ENCODE measurements around the gene HELB.

HELB gene

DNA sequence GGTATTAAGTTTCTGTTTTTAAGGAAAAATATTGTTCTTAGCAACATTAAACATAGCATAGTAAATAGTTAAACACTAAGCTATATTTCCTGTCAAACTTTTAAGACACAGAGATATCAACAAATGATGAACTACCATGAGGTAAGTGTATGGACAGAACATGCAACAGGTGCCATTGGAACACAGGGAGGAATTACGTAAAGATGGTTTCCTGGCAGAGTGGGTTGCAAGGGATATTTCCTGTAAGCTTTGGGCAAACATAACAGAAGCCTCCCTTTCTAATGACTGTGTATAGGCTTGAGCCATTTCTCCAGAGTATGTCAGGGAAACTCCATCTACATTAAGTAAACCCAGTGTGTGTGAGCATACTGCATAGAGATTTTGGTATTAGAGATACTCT, 31.7 kb upstream of the HELB start:
- H3K4me1 ChIP-seq: peaks cover 0 to 59% (median 34%) of the 10 kb centered on the region in 10 experiments; a peak in 18 of 20 replicates
- H3K27me3 ChIP-seq: no peaks in the 10 kb centered on the region; a peak in 1 of 22 replicates
- H3K36me3 ChIP-seq: no peaks in the 10 kb centered on the region
- no peak overlapping the region for H3K4me3 ChIP-seq
- no peaks in the 10 kb centered on the region for H3K9me3 ChIP-seq (replicated peaks in 1 of 11)
- H3K27ac ChIP-seq: no peak overlapping the region
- H3K4me2 ChIP-seq: peak overlapping the region in 6 of 11 experiments; percentile 12 to 51 (median 43); a peak in 7 of 22 replicates
- no peaks in the 10 kb centered on the region for H4K20me1 ChIP-seq
- TF ChIP-seq Cebpa-rat (IDR thresholded peaks at IDR 0.05): no peak
- no peak overlapping the region for H3K9ac ChIP-seq

DNA sequence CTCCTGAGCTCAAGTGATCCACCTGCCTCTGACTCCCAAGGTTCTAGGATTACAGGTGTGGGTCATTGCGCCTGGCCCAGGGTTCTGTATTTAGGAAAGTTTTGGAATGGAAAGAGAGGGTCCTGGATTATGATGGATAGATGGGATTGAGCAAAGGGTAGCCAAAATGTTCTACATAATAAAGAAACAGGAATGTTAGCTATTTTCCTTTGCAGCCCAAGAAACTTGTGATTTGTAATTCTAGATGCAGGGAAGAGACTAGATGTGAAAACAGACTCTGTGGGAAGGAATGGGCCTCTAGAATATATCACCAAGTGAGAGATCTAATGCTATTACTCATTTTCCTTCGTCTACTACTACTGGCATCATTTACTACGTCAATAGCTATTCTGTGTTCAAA, 29.6 kb upstream of the HELB start:
- Histone ChIP-seq H3K9ac (no peak overlapping the region), H3K27ac (no peak overlapping the region), H3K4me3 (no peak overlapping the region), H3K4me2 (no peak overlapping the region), H3K9me3 (replicated peaks in 1 of 11) (no peaks in the 10 kb centered on the region), H3K36me3 (no peaks in the 10 kb centered on the region), H4K20me1 (no peaks in the 10 kb centered on the region), H3K4me1 (peaks cover 0 to 43% (median 25%) of the 10 kb centered on the region in 10 experiments; a peak in 18 of 20 replicates), H3K27me3 (no peaks in the 10 kb centered on the region; a peak in 1 of 22 replicates)
- TF ChIP-seq Cebpa-rat (IDR thresholded peaks at IDR 0.05): no peak

DNA sequence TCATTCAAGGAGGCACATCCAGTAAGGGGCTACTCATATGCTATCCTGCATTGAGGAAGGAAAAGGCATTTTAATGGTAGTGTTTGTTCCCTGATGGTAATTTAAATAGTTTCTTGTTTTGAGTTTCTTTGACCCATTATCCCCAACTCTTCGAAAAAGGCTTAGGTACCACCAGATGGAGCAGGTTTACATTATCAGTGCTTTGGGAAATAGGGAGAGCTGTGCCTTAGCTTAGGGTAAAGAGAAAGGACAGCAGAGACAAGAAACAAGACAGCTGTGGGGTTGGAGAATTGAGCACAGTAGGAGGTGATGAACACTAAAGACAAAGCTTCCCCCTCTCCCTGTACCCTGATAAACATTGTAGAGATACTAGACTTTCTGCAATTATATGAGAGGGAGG, 29.1 kb upstream of the HELB start:
- H3K4me3 ChIP-seq: no peak overlapping the region
- H3K4me2 ChIP-seq: no peak overlapping the region
- no peak overlapping the region for H3K9ac ChIP-seq
- H3K36me3 ChIP-seq: no peaks in the 10 kb centered on the region
- no peaks in the 10 kb centered on the region for H3K9me3 ChIP-seq (replicated peaks in 1 of 11)
- H3K4me1 ChIP-seq: peaks cover 0 to 38% (median 20%) of the 10 kb centered on the region in 10 experiments; a peak in 18 of 20 replicates
- no peak overlapping the region for H3K27ac ChIP-seq
- no peaks in the 10 kb centered on the region for H4K20me1 ChIP-seq
- no peak for TF ChIP-seq Cebpa-rat (IDR thresholded peaks at IDR 0.05)
- no peaks in the 10 kb centered on the region; a peak in 1 of 22 replicates for H3K27me3 ChIP-seq

DNA sequence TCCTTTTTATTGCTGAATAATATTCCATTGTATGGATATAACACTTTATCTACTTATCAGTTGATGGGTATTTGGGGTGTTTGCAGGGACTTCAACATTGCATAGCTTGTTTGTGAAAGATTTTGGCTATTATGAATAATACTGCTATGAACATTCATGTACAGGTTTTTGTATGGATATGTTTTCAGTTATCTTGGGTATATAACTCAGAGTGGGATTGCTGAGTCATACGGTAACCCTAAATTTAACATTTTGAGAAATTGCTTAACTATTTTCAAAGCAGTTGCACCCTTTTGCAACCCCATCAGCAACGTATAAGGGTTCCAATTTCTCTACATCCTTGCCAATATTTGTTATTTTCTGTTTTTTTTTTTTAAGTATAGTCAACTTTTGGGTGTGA, 27.3 kb upstream of the HELB start:
- Histone ChIP-seq H3K9ac (no peak overlapping the region), H3K9me3 (replicated peaks in 1 of 11) (no peaks in the 10 kb centered on the region), H3K27me3 (no peaks in the 10 kb centered on the region; a peak in 1 of 22 replicates), H3K4me3 (no peak overlapping the region), H3K27ac (no peak overlapping the region), H4K20me1 (no peaks in the 10 kb centered on the region), H3K4me1 (peaks cover 0 to 29% (median 4%) of the 10 kb centered on the region in 10 experiments; a peak in 10 of 20 replicates), H3K4me2 (no peak overlapping the region), H3K36me3 (no peaks in the 10 kb centered on the region)
- no peak for TF ChIP-seq Cebpa-rat (IDR thresholded peaks at IDR 0.05)

DNA sequence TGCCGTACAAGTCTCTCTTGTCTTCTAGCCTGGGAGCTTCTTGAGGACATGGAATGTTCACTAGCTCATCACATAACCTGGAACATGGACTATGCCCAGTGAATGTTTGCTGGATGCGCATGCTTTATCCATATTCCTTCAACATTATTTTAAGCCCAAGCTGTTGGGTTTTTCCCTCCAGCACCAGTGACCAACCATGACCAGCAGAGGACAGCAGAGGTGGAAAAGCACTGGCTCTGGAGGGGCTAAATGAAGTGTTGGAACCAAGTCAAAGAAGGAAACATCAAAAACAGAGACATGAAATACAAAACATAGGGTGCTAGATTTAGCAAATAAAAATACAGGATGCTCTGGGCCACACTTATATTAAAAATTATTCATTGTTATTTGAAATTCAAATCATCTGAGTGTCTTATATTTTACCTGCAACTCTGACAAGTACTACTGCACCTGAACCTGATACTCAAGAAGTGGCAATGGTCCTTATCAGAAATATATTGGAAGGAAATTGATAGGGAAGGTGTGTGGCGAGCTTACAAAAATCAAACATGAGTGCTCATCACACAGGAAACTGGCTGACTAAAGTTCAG, 23.1 kb upstream of the HELB start:
- H3K9me3 ChIP-seq (replicated peaks in 1 of 11): peaks cover 10 to 18% (median 14%) of the 10 kb centered on the region in 11 experiments; a peak in 21 of 22 replicates
- no peaks in the 10 kb centered on the region for H4K20me1 ChIP-seq
- H3K27me3 ChIP-seq: no peaks in the 10 kb centered on the region
- no peak overlapping the region for H3K9ac ChIP-seq
- 0 out of 22 replicates have a peak, but pooled peaks cover 0 to 3% (median 0%) of the 10 kb centered on the region in 11 experiments for H3K36me3 ChIP-seq
- H3K27ac ChIP-seq: no peak overlapping the region
- peaks cover 0 to 27% (median 5%) of the 10 kb centered on the region in 10 experiments; a peak in 9 of 20 replicates for H3K4me1 ChIP-seq
- H3K4me3 ChIP-seq: no peak overlapping the region
- no peak for TF ChIP-seq Cebpa-rat (IDR thresholded peaks at IDR 0.05)
- H3K4me2 ChIP-seq: peak overlapping the region in 4 of 11 experiments; percentile 40 to 77 (median 56); a peak in 3 of 22 replicates

DNA sequence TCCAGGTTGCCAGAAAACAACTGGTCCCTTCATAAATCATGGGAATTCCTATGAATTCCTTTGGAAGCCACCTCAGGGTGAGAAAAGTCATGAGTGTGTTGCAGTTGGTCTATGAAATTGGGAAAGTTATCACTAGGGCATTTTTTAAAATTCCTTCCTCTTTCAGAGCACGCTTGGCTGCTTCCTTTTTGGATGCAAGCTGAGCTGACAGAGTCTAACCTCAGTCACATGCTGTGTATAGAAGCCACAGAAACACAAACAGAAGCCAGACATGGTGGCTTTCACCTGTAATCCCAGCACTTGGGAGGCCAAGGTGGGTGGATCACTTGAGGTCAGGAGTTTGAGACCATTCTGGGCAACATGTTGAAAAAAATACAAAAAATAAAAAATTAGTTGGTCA, 21.7 kb upstream of the HELB start:
- no peak for TF ChIP-seq Cebpa-rat (IDR thresholded peaks at IDR 0.05)
- Histone ChIP-seq H3K4me2 (peak overlapping the region in 5 of 11 experiments; percentile 1 to 77 (median 51); a peak in 8 of 22 replicates), H3K36me3 (0 out of 22 replicates have a peak, but pooled peaks cover 0 to 3% (median 0%) of the 10 kb centered on the region in 11 experiments), H3K27ac (peak overlapping the region in 4 of 11 experiments; percentile 32 to 49 (median 39); a peak in 6 of 22 replicates), H3K4me3 (no peak overlapping the region), H3K4me1 (peaks cover 0 to 27% (median 5%) of the 10 kb centered on the region in 10 experiments; a peak in 9 of 20 replicates), H3K9me3 (replicated peaks in 1 of 11) (peaks cover 10 to 18% (median 14%) of the 10 kb centered on the region in 11 experiments; a peak in 21 of 22 replicates), H3K9ac (no peak overlapping the region), H4K20me1 (no peaks in the 10 kb centered on the region), H3K27me3 (no peaks in the 10 kb centered on the region)

DNA sequence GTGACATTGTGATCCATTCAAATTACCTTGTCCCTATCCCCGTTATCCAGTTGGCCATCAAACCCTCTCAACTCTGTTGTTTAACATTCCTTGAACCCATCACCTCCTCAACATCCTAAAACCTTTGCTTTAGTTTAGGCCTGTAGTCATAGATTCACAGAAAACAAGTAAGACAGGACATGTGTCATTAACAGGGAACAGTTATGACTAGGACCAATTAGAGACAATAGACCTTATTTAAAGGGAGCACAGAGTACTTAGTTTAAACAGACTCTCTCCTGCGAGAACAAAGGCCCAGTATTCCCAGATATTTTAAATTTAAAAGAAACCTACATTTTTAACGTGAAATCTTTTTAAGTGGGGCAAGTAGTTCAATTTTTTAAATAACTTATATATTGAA, 20.0 kb upstream of the HELB start:
- Histone ChIP-seq H4K20me1 (no peaks in the 10 kb centered on the region), H3K9me3 (replicated peaks in 1 of 11) (peaks cover 10 to 18% (median 14%) of the 10 kb centered on the region in 11 experiments; a peak in 21 of 22 replicates), H3K27me3 (no peaks in the 10 kb centered on the region), H3K4me2 (no peak overlapping the region), H3K27ac (no peak overlapping the region), H3K36me3 (0 out of 22 replicates have a peak, but pooled peaks cover 0 to 3% (median 0%) of the 10 kb centered on the region in 11 experiments), H3K4me3 (no peak overlapping the region), H3K4me1 (peaks cover 0 to 27% (median 5%) of the 10 kb centered on the region in 10 experiments; a peak in 9 of 20 replicates), H3K9ac (no peak overlapping the region)
- no peak for TF ChIP-seq Cebpa-rat (IDR thresholded peaks at IDR 0.05)

DNA sequence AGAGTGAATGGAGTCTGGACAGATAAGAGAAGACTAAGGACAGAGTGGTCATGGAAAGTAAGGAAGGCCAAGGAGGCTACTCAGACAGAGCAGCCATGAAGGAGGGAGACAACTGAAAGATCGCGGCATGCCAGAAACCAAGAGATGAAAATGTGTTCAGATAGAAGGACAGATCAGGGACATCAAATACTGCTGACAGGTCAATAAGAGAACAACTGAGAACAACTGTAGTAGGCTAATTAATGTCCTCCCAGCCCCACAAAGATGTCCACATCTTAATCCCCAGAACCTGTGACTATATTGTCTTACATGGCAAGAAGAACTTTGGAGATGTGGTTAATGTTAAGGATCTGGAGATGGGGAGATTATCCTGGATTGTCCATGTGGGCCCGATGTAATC, 15.0 kb upstream of the HELB start:
- no peak for TF ChIP-seq Cebpa-rat (IDR thresholded peaks at IDR 0.05)
- H3K4me1 ChIP-seq: peaks cover 0 to 6% (median 0%) of the 10 kb centered on the region in 10 experiments; a peak in 3 of 20 replicates
- H3K4me2 ChIP-seq: no peak overlapping the region
- H3K9ac ChIP-seq: no peak overlapping the region
- no peaks in the 10 kb centered on the region for H3K36me3 ChIP-seq
- H4K20me1 ChIP-seq: no peaks in the 10 kb centered on the region
- no peak overlapping the region for H3K4me3 ChIP-seq
- no peak overlapping the region for H3K27ac ChIP-seq
- H3K27me3 ChIP-seq: no peaks in the 10 kb centered on the region
- H3K9me3 ChIP-seq (replicated peaks in 1 of 11): peaks cover 0 to 4% (median under 1%) of the 10 kb centered on the region in 11 experiments; a peak in 7 of 22 replicates

DNA sequence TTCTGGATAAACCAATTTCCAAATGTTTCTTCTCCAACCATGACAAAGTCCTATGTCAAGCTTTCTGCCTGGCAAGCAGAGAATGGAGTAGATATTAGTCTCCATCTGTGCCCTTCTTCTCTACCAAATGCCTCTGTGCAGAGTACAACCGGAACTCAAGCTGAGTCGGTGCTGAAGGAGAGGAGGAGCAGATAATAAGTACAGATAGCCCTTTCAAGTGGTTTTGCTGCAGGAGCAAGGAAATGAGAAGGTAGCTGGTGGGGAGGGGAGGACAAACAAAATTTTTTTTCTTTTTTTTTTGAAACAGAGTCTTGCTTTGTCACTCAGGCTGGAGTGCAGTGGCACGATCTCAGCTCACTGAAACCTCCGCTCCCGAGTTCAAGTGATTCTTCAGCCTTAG, 14.2 kb upstream of the HELB start:
- Histone ChIP-seq H3K36me3 (no peaks in the 10 kb centered on the region), H3K27ac (no peak overlapping the region), H3K9me3 (replicated peaks in 1 of 11) (peaks cover 0 to 8% (median 6%) of the 10 kb centered on the region in 11 experiments; a peak in 10 of 22 replicates), H3K27me3 (no peaks in the 10 kb centered on the region), H3K4me3 (no peak overlapping the region), H4K20me1 (no peaks in the 10 kb centered on the region), H3K4me1 (peaks cover 0 to 6% (median 0%) of the 10 kb centered on the region in 10 experiments; a peak in 3 of 20 replicates), H3K4me2 (no peak overlapping the region), H3K9ac (no peak overlapping the region)
- no peak for TF ChIP-seq Cebpa-rat (IDR thresholded peaks at IDR 0.05)
